Type B pancreatic cell (in vitro differentiated cells): ENCODE measurements around the gene KIF26B. TPM values are rescaled to one million over a fixed set of nuclear protein-coding genes. Genes with fewer than 3 reads are reported as not detected.

Source experiments
- DNase-seq: peaks from one replicate; pipeline ENCODE4 v3.0.0; 2021; ENCODE audit warnings: mixed read lengths; ENCODE audit not compliant: unreplicated experiment; ENCODE audit errors: extremely low spot score
- H3K27ac Mint-ChIP-seq: 2 replicates; pipeline ENCODE4 v1.8.0; 2021; ENCODE audit warnings: mild to moderate bottlenecking, mixed read lengths
- H3K27me3 Mint-ChIP-seq: 2 replicates; pipeline ENCODE4 v1.8.0; 2021; ENCODE audit warnings: mixed read lengths
- H3K36me3 Mint-ChIP-seq: 2 replicates; pipeline ENCODE4 v1.8.0; 2021; ENCODE audit warnings: mixed read lengths
- H3K4me1 Mint-ChIP-seq: one replicate; pipeline ENCODE4 v1.8.0; 2021; ENCODE audit warnings: mixed read lengths; ENCODE audit not compliant: unreplicated experiment
- H3K4me3 Mint-ChIP-seq: 2 replicates; pipeline ENCODE4 v1.8.0; 2021; ENCODE audit warnings: mild to moderate bottlenecking, mixed read lengths
- H3K9me3 Mint-ChIP-seq: 2 replicates; pipeline ENCODE4 v1.8.0; 2021; ENCODE audit warnings: mixed read lengths
- total RNA-seq: library from RNA; stranded (reverse); gene quantifications from 2 replicates; pipeline ENCODE4 v1.2.1, GENCODE V29; 2021; ENCODE audit warnings: low replicate concordance
- TF ChIP-seq, protein P1 (sequence below): fragments of 200-600 bp; sonication (generic); conservative IDR thresholded peaks from 2 replicates; pipeline ENCODE4 v1.5.0; 2021; ENCODE audit warnings: antibody characterized with exemption, mild to moderate bottlenecking

Gene KIF26B
- total RNA-seq, 1 donor from 2014 or later: 22.1 TPM

DNA sequence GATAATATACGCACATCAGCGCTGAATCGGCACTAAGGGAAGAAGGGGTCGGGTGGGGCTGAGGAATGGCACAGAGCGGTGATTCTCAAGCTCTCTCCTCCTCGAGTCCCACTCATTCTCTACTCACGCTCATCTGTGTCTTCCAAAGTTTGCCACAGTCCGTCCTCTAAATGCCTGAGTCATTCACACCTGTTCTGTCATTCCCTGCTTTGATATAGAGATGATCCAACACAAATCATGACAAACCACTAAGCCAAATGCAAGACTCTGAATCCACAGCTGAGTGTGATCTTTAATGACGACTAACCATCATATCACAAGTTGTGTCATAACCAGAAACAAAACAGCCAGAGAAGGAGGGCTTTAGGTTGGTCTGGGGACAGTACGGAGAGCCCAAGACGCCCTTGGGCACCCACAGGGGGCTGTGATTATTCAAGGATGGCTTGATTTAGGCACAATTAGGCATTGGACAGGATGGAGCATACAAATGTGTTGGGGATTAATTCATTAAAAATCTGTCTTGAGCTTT, 501.5 kb downstream of the KIF26B start:
- Mint-ChIP-seq H3K9me3 (no peaks in the 10 kb centered on the region), H3K27me3 (no peaks in the 10 kb centered on the region), H3K27ac (no peak overlapping the region), H3K36me3 (peaks cover 3% of the 10 kb centered on the region), H3K4me1 (peaks cover 6% of the 10 kb centered on the region), H3K4me3 (no peak overlapping the region)
- TF ChIP-seq, protein P1, sequence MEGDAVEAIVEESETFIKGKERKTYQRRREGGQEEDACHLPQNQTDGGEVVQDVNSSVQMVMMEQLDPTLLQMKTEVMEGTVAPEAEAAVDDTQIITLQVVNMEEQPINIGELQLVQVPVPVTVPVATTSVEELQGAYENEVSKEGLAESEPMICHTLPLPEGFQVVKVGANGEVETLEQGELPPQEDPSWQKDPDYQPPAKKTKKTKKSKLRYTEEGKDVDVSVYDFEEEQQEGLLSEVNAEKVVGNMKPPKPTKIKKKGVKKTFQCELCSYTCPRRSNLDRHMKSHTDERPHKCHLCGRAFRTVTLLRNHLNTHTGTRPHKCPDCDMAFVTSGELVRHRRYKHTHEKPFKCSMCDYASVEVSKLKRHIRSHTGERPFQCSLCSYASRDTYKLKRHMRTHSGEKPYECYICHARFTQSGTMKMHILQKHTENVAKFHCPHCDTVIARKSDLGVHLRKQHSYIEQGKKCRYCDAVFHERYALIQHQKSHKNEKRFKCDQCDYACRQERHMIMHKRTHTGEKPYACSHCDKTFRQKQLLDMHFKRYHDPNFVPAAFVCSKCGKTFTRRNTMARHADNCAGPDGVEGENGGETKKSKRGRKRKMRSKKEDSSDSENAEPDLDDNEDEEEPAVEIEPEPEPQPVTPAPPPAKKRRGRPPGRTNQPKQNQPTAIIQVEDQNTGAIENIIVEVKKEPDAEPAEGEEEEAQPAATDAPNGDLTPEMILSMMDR: no peak
- no peak for DNase-seq

DNA sequence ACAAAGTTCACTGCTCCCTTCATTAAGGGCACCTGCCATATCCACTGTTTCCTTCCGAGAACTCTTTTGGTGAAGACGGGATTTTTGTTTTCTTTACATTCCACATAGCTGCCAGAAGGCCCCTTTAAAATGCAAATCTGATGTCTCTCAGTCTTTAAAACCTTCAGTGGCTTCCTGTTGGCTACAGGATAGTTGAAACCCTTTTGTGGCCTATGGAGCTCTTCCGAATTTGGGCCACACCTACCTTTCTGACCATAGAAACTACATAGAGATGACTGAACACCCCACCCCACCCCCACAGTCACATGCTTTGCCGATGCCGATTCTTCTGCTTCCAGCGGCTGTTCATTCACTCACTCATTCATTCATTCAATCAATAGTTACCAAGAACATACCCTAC, 502.6 kb downstream of the KIF26B start:
- Mint-ChIP-seq H3K27ac (no peak overlapping the region), H3K36me3 (no peaks in the 10 kb centered on the region), H3K4me3 (no peak overlapping the region), H3K9me3 (no peaks in the 10 kb centered on the region), H3K27me3 (no peaks in the 10 kb centered on the region), H3K4me1 (peaks cover 6% of the 10 kb centered on the region)
- no peak for DNase-seq
- TF ChIP-seq, protein P1: no peak

DNA sequence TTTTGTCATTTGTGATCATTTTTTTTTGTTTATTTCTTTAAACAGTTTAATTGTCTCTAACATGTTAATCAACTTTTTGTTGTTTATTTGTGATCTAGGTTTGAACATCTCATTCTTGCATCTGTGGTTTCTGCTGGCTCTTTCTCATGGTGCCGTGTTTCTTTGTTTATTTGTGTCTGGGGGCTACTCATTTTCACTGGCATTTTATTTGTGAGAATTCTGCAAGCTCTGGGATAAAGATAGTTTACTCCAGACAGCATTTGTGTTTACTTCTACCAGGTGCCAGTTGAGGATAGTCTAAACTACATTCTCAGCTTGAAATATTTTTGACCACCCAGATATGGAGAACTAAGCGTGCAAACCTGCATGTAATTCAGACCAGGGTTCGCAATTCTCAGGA, 508.6 kb downstream of the KIF26B start:
- H3K4me1 Mint-ChIP-seq: no peaks in the 10 kb centered on the region
- TF ChIP-seq, protein P1: no peak
- H3K27ac Mint-ChIP-seq: no peak overlapping the region
- H3K36me3 Mint-ChIP-seq: peaks cover 2% of the 10 kb centered on the region
- no peak overlapping the region for H3K4me3 Mint-ChIP-seq
- H3K9me3 Mint-ChIP-seq: no peaks in the 10 kb centered on the region
- H3K27me3 Mint-ChIP-seq: no peaks in the 10 kb centered on the region
- DNase-seq: no peak

DNA sequence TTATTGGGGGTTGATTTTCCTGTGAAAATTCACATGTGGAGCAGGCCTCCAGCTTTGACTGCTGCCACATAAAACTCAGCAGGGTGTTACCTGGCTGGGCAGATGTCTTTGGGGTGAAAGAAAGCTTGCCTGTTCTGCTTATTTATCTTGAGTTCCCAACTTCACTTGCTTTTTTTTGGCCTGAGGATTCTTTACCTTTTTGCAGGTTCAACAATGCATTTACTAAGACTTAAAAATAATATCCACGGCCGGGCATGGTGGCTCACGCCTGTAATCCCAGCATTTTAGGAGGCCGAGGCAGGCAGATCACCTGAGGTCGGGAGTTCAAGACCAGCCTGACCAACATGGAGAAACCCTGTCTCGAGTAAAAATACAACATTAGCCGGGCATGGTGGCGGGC, 509.1 kb downstream of the KIF26B start:
- H3K27me3 Mint-ChIP-seq: no peaks in the 10 kb centered on the region
- H3K4me3 Mint-ChIP-seq: no peak overlapping the region
- no peak overlapping the region for H3K27ac Mint-ChIP-seq
- H3K9me3 Mint-ChIP-seq: no peaks in the 10 kb centered on the region
- DNase-seq: no peak
- H3K4me1 Mint-ChIP-seq: no peaks in the 10 kb centered on the region
- TF ChIP-seq, protein P1: no peak
- H3K36me3 Mint-ChIP-seq: peaks cover 4% of the 10 kb centered on the region

GRCh38 chr1:245666412-245666811, 511.6 kb downstream of the KIF26B start:
- no peaks in the 10 kb centered on the region for H3K9me3 Mint-ChIP-seq
- H3K27me3 Mint-ChIP-seq: no peaks in the 10 kb centered on the region
- no peaks in the 10 kb centered on the region for H3K4me1 Mint-ChIP-seq
- TF ChIP-seq, protein P1: no peak
- H3K36me3 Mint-ChIP-seq: peaks cover 4% of the 10 kb centered on the region
- H3K4me3 Mint-ChIP-seq: no peak overlapping the region
- peak; percentile 6 for DNase-seq
- no peak overlapping the region for H3K27ac Mint-ChIP-seq

DNA sequence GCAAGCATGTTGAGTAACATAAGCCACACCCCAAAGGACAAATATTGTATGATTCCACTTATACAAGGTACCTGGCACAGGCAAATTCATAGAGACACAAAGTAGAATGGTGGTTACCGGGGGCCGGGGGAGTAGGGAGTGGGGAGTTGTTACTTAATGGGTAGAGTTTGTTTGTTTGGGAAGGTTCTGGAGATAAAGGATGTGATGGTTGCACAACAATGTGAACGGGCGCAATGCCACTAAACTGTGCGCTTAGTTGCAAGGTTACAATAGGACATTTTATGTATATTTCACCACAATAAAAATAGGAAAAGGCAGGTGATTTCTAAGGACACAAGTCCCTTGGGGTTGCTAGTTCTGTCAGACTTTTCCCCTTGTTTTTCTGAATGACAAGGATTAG, 516.6 kb downstream of the KIF26B start:
- H3K9me3 Mint-ChIP-seq: no peaks in the 10 kb centered on the region
- TF ChIP-seq, protein P1: no peak
- H3K27me3 Mint-ChIP-seq: no peaks in the 10 kb centered on the region
- H3K4me1 Mint-ChIP-seq: peaks cover 11% of the 10 kb centered on the region
- H3K36me3 Mint-ChIP-seq: peaks cover 4% of the 10 kb centered on the region
- no peak overlapping the region for H3K27ac Mint-ChIP-seq
- H3K4me3 Mint-ChIP-seq: no peak overlapping the region
- DNase-seq: no peak
